ENCODE results near the gene NRL.

Gene NRL

GRCh38 chr14:24123424-24124417 lies 9.0 kb upstream of the NRL start:
- Histone ChIP-seq H3K9ac (ENCODE audit: low read depth in 1 of 2, low read length in 2 of 2) (no peak overlapping the region), H3K9me3 (ENCODE audit: control insufficient read depth in 2 of 2, low read length in 2 of 2) (no peaks in the 10 kb centered on the region), H3K27me3 (ENCODE audit: control insufficient read depth in 2 of 2, insufficient read depth in 2 of 2, low read length in 2 of 2) (no peaks in the 10 kb centered on the region), H3K4me3 (ENCODE audit: low read length in 2 of 2) (no peak overlapping the region), H3K4me1 (ENCODE audit: control insufficient read depth in 2 of 2, insufficient read depth in 2 of 2, low read length in 2 of 2) (no peaks in the 10 kb centered on the region), H3K27ac (ENCODE audit: low read depth in 2 of 2, low read length in 2 of 2) (no peak overlapping the region), H3K36me3 (ENCODE audit: control insufficient read depth in 2 of 2, insufficient read depth in 2 of 2, low read length in 2 of 2) (peaks cover 45 to 53% of the 10 kb centered on the region in 2 donors)

- H3K27ac ChIP-seq (ENCODE audit: low read depth in 2 of 2, low read length in 2 of 2) = no peak overlapping the region
- no peaks in the 10 kb centered on the region for H3K4me1 ChIP-seq (ENCODE audit: control insufficient read depth in 2 of 2, insufficient read depth in 2 of 2, low read length in 2 of 2)
- peaks cover 54 to 62% of the 10 kb centered on the region in 2 donors for H3K36me3 ChIP-seq (ENCODE audit: control insufficient read depth in 2 of 2, insufficient read depth in 2 of 2, low read length in 2 of 2)
- no peak overlapping the region for H3K4me3 ChIP-seq (ENCODE audit: low read length in 2 of 2)
- H3K9me3 ChIP-seq (ENCODE audit: control insufficient read depth in 2 of 2, low read length in 2 of 2) = no peaks in the 10 kb centered on the region
- no peak overlapping the region for H3K9ac ChIP-seq (ENCODE audit: low read depth in 1 of 2, low read length in 2 of 2)
- no peaks in the 10 kb centered on the region for H3K27me3 ChIP-seq (ENCODE audit: control insufficient read depth in 2 of 2, insufficient read depth in 2 of 2, low read length in 2 of 2)
These were observed 8.1 kb upstream of the NRL start for GRCh38 chr14:24122898-24123297.

DNA sequence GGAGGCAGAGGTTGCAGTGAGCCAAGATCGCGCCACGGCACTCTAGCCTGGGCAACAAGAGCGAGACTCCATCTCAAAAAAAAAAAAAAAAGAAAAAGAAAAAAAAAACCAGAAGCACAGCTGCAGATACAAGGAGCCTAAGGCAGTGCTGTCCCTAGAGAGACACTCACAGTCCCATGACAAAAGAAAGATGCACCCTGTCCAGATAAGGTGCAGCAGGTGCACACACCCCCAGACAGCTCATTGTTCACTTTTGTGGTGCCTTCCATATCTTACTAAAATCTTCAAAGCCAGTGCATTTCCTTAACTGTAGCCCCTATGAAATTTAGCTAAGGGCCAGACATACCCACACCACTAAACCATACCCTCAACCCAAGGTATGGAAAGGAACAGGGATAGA lies 7.7 kb upstream of the NRL start:
- Histone ChIP-seq H3K27ac (ENCODE audit: low read depth in 2 of 2, low read length in 2 of 2) (no peak overlapping the region), H3K9ac (ENCODE audit: low read depth in 1 of 2, low read length in 2 of 2) (no peak overlapping the region), H3K4me3 (ENCODE audit: low read length in 2 of 2) (no peak overlapping the region), H3K27me3 (ENCODE audit: control insufficient read depth in 2 of 2, insufficient read depth in 2 of 2, low read length in 2 of 2) (no peaks in the 10 kb centered on the region), H3K4me1 (ENCODE audit: control insufficient read depth in 2 of 2, insufficient read depth in 2 of 2, low read length in 2 of 2) (no peaks in the 10 kb centered on the region), H3K9me3 (ENCODE audit: control insufficient read depth in 2 of 2, low read length in 2 of 2) (no peaks in the 10 kb centered on the region), H3K36me3 (ENCODE audit: control insufficient read depth in 2 of 2, insufficient read depth in 2 of 2, low read length in 2 of 2) (peaks cover 57 to 67% of the 10 kb centered on the region in 2 donors)

GRCh38 chr14:24121210-24121609 lies 6.5 kb upstream of the NRL start:
- Histone ChIP-seq H3K27me3 (ENCODE audit: control insufficient read depth in 2 of 2, insufficient read depth in 2 of 2, low read length in 2 of 2) (no peaks in the 10 kb centered on the region), H3K9ac (ENCODE audit: low read depth in 1 of 2, low read length in 2 of 2) (no peak overlapping the region), H3K9me3 (ENCODE audit: control insufficient read depth in 2 of 2, low read length in 2 of 2) (no peaks in the 10 kb centered on the region), H3K4me3 (ENCODE audit: low read length in 2 of 2) (no peak overlapping the region), H3K4me1 (ENCODE audit: control insufficient read depth in 2 of 2, insufficient read depth in 2 of 2, low read length in 2 of 2) (peaks cover 4 to 5% of the 10 kb centered on the region in 2 donors), H3K36me3 (ENCODE audit: control insufficient read depth in 2 of 2, insufficient read depth in 2 of 2, low read length in 2 of 2) (peaks cover 66 to 67% of the 10 kb centered on the region in 2 donors), H3K27ac (ENCODE audit: low read depth in 2 of 2, low read length in 2 of 2) (no peak overlapping the region)

DNA sequence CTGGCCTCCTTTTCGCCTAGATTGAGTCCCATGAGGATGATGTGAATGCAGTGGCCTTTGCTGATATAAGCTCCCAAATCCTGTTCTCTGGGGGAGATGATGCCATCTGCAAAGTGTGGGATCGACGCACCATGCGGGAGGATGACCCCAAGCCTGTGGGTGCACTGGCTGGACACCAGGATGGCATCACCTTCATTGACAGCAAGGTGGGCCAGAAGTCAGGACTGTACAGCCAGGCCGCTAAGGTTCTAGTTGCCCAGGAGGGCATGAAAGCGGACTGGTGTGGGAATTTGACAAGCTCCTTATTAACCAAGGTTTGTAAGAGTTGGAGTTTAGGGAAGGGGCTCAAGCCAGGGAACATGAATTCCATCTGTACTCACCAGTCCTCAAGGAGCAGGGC lies 4.9 kb upstream of the NRL start:
- Histone ChIP-seq H3K4me1 (ENCODE audit: control insufficient read depth in 2 of 2, insufficient read depth in 2 of 2, low read length in 2 of 2) (peaks cover 10 to 13% of the 10 kb centered on the region in 2 donors), H3K27me3 (ENCODE audit: control insufficient read depth in 2 of 2, insufficient read depth in 2 of 2, low read length in 2 of 2) (no peaks in the 10 kb centered on the region), H3K4me3 (ENCODE audit: low read length in 2 of 2) (no peak overlapping the region), H3K9me3 (ENCODE audit: control insufficient read depth in 2 of 2, low read length in 2 of 2) (no peaks in the 10 kb centered on the region), H3K9ac (ENCODE audit: low read depth in 1 of 2, low read length in 2 of 2) (no peak overlapping the region), H3K36me3 (ENCODE audit: control insufficient read depth in 2 of 2, insufficient read depth in 2 of 2, low read length in 2 of 2) (peaks cover 65 to 66% of the 10 kb centered on the region in 2 donors), H3K27ac (ENCODE audit: low read depth in 2 of 2, low read length in 2 of 2) (no peak overlapping the region)

- peaks cover 43 to 50% of the 10 kb centered on the region in 2 donors for H3K36me3 ChIP-seq (ENCODE audit: control insufficient read depth in 2 of 2, insufficient read depth in 2 of 2, low read length in 2 of 2)
- H3K9ac ChIP-seq (ENCODE audit: low read depth in 1 of 2, low read length in 2 of 2) = no peak overlapping the region
- H3K27me3 ChIP-seq (ENCODE audit: control insufficient read depth in 2 of 2, insufficient read depth in 2 of 2, low read length in 2 of 2) = no peaks in the 10 kb centered on the region
- H3K4me1 ChIP-seq (ENCODE audit: control insufficient read depth in 2 of 2, insufficient read depth in 2 of 2, low read length in 2 of 2) = peaks cover 15 to 18% of the 10 kb centered on the region in 2 donors
- H3K27ac ChIP-seq (ENCODE audit: low read depth in 2 of 2, low read length in 2 of 2) = no peak overlapping the region
- H3K9me3 ChIP-seq (ENCODE audit: control insufficient read depth in 2 of 2, low read length in 2 of 2) = no peaks in the 10 kb centered on the region
- no peak overlapping the region for H3K4me3 ChIP-seq (ENCODE audit: low read length in 2 of 2)
These were observed 2.4 kb upstream of the NRL start for GRCh38 chr14:24117179-24117578.

DNA sequence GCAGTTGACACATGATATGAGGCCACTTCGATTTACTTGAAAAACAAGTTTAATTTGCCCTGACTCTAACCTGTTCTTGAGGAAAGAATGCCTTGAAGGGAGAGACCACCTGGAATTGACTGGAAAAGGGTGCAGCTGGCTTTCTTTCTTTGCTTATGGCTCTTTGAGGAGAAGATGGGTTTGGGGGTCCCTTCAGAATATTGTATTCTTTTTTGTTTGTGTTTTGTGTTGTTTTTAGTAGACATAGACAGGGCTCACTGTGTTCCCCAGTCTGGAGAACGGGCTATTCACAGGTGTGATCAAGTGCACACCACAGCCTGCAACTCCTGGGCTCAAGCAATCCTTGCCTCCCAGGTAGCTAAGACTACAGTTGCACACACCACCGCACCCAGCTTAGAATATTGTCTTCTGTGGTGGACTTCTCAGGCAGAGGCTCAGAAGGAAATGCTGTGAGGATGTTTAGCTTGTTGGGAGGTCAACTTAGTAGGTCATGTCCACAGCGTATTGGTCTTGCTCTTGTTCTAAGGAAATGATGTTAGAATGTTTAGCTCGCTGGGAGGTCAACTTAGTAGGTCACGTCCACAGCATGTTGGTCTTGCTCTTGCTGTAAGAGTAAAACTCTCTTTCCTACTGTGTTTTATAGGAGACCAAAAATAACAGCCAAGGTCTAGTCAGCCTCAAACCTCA lies 1.5 kb upstream of the NRL start:
- Histone ChIP-seq H3K9me3 (ENCODE audit: control insufficient read depth in 2 of 2, low read length in 2 of 2) (no peaks in the 10 kb centered on the region), H3K4me3 (ENCODE audit: low read length in 2 of 2) (peak overlapping the region; percentile 78 to 95), H3K27me3 (ENCODE audit: control insufficient read depth in 2 of 2, insufficient read depth in 2 of 2, low read length in 2 of 2) (no peaks in the 10 kb centered on the region), H3K36me3 (ENCODE audit: control insufficient read depth in 2 of 2, insufficient read depth in 2 of 2, low read length in 2 of 2) (peaks cover 35 to 41% of the 10 kb centered on the region in 2 donors), H3K9ac (ENCODE audit: low read depth in 1 of 2, low read length in 2 of 2) (peak overlapping the region; percentile 84 to 93), H3K4me1 (ENCODE audit: control insufficient read depth in 2 of 2, insufficient read depth in 2 of 2, low read length in 2 of 2) (peaks cover 15 to 18% of the 10 kb centered on the region in 2 donors), H3K27ac (ENCODE audit: low read depth in 2 of 2, low read length in 2 of 2) (no peak overlapping the region)

GRCh38 chr14:24115422-24116127 lies 826 bp upstream of the NRL start:
- H3K4me3 ChIP-seq (ENCODE audit: low read length in 2 of 2) = peak overlapping the region; percentile 78 to 95
- H3K9ac ChIP-seq (ENCODE audit: low read depth in 1 of 2, low read length in 2 of 2) = peak overlapping the region; percentile 84 to 93
- no peaks in the 10 kb centered on the region for H3K27me3 ChIP-seq (ENCODE audit: control insufficient read depth in 2 of 2, insufficient read depth in 2 of 2, low read length in 2 of 2)
- H3K27ac ChIP-seq (ENCODE audit: low read depth in 2 of 2, low read length in 2 of 2) = peak overlapping the region; percentile 99 to 100
- H3K4me1 ChIP-seq (ENCODE audit: control insufficient read depth in 2 of 2, insufficient read depth in 2 of 2, low read length in 2 of 2) = peaks cover 18 to 20% of the 10 kb centered on the region in 2 donors
- H3K36me3 ChIP-seq (ENCODE audit: control insufficient read depth in 2 of 2, insufficient read depth in 2 of 2, low read length in 2 of 2) = peaks cover 28 to 35% of the 10 kb centered on the region in 2 donors
- H3K9me3 ChIP-seq (ENCODE audit: control insufficient read depth in 2 of 2, low read length in 2 of 2) = no peaks in the 10 kb centered on the region

DNA sequence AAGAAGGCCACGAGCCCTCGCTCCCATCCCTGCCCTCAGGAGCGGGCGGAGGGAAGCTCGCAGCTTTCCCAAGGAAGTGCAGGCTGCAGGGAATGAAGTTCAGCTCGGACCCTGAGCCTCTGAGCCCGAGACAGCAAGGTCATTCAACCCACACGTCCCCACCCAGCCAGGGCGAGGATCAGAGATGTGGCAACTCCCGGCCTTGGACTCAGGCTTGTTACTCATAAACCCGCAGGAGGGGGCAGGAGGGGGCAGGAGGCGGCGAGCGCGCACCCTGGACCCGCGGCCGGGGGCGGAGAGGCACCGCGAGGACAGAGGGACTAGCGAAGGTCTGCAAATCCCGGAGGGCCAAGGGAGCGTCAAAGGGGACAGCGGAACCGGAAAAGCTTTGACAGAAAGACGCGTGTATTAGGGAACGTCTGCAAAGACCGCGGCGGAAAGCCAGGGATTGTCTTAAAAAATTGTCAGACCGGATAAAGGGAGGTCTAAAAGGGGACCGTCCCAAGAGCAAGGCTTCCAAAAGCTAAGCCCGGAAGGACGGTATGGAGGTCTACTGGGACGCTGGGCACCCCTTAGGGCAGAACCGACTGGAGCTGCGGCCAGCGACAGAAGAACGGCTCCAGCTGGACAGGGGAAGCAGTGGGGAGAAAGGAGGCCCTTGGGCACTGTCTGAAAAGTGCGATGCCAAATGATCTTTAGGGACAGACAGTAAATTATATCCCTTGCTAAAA lies 783 bp downstream of the NRL start:
- H3K4me1 ChIP-seq (ENCODE audit: control insufficient read depth in 2 of 2, insufficient read depth in 2 of 2, low read length in 2 of 2) = peaks cover 18 to 30% of the 10 kb centered on the region in 2 donors
- peak overlapping the region; percentile 99 to 100 for H3K27ac ChIP-seq (ENCODE audit: low read depth in 2 of 2, low read length in 2 of 2)
- no peaks in the 10 kb centered on the region for H3K27me3 ChIP-seq (ENCODE audit: control insufficient read depth in 2 of 2, insufficient read depth in 2 of 2, low read length in 2 of 2)
- H3K9ac ChIP-seq (ENCODE audit: low read depth in 1 of 2, low read length in 2 of 2) = peak overlapping the region; percentile 93 to 97
- H3K9me3 ChIP-seq (ENCODE audit: control insufficient read depth in 2 of 2, low read length in 2 of 2) = no peaks in the 10 kb centered on the region
- peak overlapping the region; percentile 78 to 95 for H3K4me3 ChIP-seq (ENCODE audit: low read length in 2 of 2)
- H3K36me3 ChIP-seq (ENCODE audit: control insufficient read depth in 2 of 2, insufficient read depth in 2 of 2, low read length in 2 of 2) = peaks cover 16 to 23% of the 10 kb centered on the region in 2 donors
